Islet of Langerhans (tissue), 1 donor: Measurements from ENCODE around the gene DOCK3.
"Not testable (repeated sequence)": the region's sequence is repeated elsewhere in the genome, so short reads cannot be mapped to it uniquely, and the experiment has no call there.

Experiments used
- FAIRE-seq: peaks from one replicate; lab custom pipeline; 2011; peaks lifted over from hg19 to GRCh38; lab: Jason Lieb, UNC

Gene DOCK3

DNA sequence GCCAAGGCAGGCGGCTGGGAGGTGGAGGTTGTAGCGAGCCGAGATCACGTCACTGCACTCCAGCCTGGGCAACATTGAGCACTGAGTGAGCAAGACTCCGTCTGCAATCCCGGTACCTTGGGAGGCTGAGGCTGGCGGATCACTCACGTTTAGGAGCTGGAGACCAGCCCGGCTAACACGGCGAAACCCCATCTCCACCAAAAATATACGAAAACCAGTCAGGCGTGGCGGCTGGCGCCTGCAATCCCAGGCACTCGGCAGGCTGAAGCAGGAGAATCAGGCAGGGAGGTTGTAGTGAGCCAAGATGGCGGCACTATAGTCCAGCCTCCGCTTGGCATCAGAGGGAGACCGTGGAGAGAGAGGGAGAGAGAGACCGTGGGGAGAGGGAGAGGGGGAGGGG lies 129.6 kb downstream of the DOCK3 start:
- FAIRE-seq, result not testable (repeated sequence)

DNA sequence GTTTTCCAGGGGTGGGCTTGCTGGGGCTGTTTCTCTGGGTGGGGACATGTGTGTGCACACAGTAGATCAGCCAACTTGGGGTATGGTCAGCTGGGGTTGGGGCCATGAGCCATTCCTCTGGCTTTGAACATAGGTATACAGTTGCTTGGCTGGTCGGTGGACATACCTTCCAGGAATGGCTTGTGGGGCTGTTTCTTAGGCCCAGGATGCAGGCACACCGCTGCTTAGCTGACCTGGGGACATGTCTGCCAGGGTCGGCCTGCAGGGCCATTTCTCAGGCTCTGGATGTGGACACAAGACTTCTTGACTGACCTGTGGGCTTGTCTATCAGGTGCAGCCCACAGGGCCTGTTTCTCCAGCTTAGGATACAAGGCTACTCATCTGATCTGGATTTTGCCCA lies 130.6 kb downstream of the DOCK3 start:
- FAIRE-seq, result no peak

DNA sequence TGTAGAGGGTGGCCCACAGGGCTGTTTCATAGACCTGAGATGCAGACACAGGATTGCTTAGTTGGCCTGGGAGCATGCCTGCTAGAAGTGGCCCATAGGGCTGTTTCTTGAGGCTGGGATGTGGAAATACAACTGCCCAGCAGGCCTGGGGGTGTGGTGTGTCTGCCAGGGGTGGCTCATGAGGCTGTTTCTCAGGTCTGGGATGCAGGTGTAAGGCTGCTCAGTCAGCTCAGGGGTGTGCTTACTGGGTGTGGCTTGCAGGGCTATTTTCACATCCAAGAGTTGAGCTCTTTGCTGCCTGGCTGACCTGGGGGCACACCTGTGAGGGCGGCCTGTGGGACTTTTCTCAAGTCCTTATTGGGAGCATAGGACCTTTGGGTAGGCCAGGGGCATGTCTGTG lies 131.3 kb downstream of the DOCK3 start:
- no peak for FAIRE-seq

DNA sequence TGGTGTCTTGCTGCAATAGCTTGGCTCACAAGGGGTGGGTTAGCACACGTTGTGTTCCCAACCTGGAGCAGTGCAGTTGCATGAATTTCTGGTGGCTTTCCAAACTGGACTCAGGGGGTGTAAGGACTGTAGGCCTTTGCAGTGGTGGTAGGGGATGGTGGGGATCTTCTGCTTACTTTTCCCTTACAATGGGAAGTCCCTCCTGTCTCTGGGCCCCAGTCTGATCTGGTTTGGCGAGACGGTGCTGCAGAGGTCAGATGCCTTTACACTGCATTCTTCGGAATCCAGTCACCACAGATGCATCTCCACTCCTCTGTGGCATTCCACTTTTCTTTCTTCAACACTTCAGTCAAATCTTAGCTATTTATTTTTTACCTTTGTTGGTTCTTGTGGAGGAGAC lies 132.1 kb downstream of the DOCK3 start:
- FAIRE-seq, result no peak

DNA sequence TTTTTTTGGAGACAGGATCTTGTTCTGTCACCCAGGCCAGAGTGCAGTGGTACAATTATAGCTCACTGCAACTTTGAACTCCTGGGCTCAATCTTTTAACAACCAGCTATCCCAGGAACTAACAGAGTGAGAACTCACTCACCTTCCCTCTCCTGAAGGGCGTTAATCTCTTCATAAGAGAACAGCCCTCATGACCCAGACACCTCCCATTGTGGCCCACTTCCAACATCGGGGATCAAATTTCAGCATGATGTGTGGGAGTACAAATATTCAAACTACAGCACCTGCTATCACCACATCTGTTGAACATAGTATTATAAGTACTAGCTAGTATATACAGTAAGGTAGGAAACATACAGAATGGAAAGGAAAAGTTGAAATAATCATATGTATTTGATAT lies 132.5 kb downstream of the DOCK3 start:
- FAIRE-seq, result no peak

- no peak for FAIRE-seq
These were observed 137.2 kb downstream of the DOCK3 start for GRCh38 chr3:50811893-50812292.

DNA sequence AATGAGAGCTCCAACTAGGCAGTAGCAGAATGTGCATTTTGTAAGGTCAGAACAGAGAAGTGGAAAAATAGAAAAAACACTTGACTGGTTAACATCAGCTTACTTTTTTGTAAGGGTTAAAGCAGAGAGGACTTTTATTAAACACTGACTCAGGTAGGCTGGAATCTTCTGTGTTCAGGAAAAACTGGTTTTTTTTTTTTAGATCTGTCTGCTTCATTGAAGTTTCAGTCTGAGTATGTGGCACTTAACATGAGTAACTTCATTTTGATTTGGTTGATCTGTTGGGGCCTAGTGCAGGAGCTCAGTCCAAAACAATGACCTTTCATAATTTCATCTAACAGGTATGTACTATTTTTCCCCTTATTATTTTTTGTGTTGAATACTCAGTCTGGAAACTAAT lies 141.1 kb downstream of the DOCK3 start:
- FAIRE-seq, result no peak

- no peak for FAIRE-seq
These were observed 142.2 kb downstream of the DOCK3 start for GRCh38 chr3:50816894-50817293.

DNA sequence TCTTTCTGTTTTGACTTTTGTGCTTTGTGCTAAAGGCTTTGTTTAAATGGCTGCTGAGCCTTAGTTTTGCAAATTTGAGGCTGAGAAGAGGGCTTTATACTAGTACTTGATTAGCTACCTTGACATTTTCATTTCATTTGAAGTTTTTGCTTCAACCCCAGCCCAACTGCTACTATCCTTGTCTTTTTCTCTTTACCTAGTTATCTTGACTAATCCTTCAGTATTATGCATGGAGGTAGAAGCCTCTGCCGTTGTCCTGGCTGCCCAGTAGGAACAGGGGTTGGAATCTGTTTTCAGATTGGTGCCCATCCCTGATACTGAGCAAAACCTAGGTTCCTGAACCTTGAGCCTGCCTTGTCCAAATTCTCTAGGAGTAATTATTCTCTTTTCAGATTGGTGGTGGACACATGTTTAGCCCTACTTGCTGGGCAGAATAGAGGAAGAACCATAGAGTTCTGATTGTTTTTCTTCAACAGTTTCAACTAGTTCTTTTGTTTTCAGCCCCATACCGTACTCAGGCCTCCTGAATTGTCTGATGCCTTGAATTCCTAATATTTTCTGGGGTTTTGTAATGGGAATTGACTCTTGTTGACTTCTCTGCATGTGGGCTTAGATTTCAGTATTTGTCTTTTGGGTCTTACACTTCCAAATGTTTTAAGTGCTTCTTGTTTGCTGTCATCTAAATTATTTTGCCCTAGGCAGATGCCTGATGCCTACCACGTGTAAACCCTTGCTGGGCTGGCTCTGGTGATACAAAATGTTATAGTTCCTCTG lies 143.2 kb downstream of the DOCK3 start:
- FAIRE-seq, result no peak

GRCh38 chr3:50819882-50820281 lies 145.2 kb downstream of the DOCK3 start:
- no peak for FAIRE-seq

- no peak for FAIRE-seq
These were observed 151.1 kb downstream of the DOCK3 start for GRCh38 chr3:50825841-50826240.

- no peak for FAIRE-seq
These were observed 155.7 kb downstream of the DOCK3 start for GRCh38 chr3:50830451-50830850.

DNA sequence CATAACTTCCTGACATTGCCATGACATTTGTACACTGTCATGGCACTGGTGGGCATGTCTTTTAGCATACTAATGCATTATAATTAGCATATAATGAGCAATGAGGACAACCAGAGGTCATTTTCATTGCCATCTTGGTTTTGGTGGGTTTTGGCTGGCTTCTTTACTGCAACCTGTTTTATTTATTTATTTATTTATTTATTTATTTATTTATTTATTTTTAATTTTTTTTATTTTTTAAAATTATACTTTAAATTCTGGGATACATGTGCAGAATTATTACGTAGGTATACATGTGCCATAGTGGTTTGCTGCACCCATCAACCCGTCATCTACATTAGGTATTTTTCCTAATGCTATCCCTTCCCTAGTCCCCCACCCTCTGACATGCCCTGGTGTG lies 156.3 kb downstream of the DOCK3 start:
- not testable (repeated sequence) for FAIRE-seq

DNA sequence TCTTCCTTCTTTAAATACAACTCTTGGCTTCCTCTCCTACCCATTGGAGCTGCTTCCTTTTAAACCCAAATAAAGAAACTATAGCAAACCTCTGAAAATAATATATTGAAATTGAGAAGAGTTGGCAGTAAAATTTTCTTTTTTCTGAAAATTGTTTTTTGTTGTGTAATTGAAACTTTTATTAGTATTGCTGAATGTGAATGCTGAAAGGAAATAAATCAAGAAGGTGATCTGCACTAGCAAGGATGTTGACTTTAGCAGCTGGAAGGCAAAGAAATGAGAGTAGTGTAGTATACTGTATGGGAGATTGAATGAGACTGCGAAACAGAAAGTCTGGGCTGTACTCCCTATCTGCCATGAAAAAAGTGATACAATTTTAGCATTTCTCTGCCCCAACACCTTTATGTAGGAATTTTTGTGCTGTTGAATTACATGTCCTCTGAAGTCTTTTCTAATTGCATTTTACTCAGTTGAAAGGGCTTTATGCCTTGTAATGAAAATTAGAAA lies 166.3 kb downstream of the DOCK3 start:
- FAIRE-seq, result no peak

GRCh38 chr3:50848308-50848707 lies 173.6 kb downstream of the DOCK3 start:
- FAIRE-seq, result no peak

GRCh38 chr3:50850639-50851511 lies 176.1 kb downstream of the DOCK3 start:
- FAIRE-seq, result no peak

DNA sequence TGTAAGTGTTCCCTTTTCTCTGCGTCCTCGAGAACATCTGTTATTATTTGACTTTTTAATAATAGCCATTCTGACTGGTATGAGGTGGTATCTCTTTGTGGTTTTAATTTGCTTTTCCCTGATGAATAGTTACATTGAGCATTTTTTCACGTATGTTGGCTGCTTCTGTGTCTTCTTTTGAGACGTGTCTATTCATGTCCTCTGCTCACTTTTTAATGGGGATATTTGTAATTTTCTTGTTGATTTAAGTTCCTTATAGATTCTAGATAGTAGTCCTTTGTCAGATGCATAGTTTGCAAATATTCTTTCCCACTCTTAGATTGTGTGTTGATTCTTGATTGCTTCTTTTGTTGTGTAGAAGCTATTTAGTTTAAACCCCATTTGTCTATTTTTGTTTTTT lies 179.2 kb downstream of the DOCK3 start:
- FAIRE-seq, result no peak

- FAIRE-seq, result no peak
These were observed 187.5 kb downstream of the DOCK3 start for GRCh38 chr3:50862221-50862620.

DNA sequence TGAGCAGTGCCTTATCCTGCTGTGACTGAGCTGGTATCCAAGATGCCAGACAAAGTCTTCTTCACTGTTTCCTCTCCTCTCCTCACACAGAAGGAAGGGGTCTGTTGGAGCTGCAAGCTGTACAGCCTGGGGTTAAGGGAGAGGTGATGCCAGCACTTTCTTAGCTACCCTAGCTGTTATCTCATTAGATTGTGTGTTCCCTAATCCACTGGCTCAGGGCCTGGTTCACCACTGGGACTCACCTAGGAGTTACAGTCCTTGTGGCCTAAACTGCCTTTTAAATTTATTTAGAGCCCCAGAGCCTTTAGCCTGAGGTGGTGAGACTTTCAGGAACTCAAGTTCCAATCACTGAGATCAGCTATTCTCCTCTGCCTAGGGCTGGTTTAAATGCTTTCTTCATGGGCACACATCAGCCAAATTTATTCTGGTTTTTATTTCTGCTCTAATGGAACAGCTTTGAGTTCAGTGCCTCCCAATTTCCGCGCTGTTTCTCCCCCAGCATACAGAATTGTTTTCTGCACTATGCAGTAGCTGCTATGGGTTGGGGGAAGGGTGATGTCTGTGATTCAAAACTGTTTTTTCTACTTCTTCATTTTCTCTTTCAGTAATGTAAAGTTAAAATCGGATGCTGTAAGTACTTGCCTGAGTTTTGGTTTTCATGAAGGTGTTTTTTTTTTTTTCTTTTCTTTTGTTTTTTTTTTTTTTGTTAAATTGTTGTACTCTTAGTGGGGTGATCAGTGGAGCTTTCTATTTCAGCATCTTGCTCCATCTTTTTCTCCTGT lies 198.8 kb downstream of the DOCK3 start:
- no peak for FAIRE-seq

GRCh38 chr3:50874876-50875275 lies 200.1 kb downstream of the DOCK3 start:
- not testable (repeated sequence) for FAIRE-seq

DNA sequence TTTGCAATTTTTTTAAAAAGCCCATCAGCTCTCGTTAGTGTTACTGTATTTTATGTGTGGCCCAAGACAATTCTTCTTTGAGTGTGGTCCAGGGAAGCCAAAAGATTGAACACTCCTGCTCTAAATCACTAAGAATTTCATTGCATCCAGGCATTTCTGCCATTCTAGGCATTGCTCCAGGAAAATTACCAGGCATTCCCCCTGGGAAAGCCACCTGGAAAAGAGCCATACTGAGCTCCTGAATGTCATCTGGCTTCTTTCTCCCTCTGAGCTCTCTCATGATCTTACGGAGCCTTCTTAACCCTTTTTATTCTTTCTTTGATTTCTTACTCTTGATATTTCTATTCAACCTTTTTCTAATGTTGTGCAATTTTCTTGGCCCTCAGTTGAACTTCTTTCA lies 202.2 kb downstream of the DOCK3 start:
- no peak for FAIRE-seq

DNA sequence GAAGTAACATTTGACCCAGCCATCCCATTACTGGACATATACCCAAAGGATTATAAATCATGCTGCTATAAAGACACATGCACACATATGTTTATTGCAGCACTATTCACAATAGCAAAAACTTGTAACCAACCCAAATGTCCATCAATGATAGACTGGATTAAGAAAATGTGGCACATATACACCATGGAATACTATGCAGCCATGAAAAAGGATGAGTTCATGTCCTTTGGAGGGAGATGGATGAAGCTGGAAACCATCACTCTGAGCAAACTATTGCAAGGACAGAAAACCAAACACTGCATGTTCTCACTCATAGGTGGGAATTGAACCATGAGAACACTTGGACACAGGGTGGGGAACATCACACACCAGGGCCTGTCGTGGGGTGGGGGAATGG lies 208.0 kb downstream of the DOCK3 start:
- FAIRE-seq, result not testable (repeated sequence)

DNA sequence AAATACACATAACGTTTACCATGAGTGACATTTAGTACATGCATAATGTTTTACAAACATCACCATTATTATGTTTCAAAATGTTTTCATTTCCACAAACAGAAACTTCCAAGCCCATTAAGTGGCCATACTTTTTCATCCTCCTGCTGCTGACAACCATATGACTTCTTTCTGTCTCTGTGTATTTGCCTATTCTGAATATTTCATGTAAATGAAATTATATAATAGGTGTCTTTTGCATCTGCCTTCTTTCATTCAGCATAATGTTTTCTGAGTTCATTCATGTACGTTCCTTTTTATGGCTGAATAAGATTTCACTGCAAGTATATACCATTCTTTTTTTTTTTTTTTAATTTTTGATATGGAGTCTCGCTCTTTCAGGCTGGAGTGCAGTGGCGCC lies 209.0 kb downstream of the DOCK3 start:
- no peak for FAIRE-seq
